Chondrocyte (in vitro differentiated cells): ENCODE data around the gene ADAMTS10. TPM values are rescaled to one million over a fixed set of nuclear protein-coding genes. Genes with fewer than 3 reads are reported as not detected.

Source experiments
- DNase-seq: peaks from one replicate; pipeline ENCODE4 v3.0.0; 2021; ENCODE audit warnings: mixed read lengths, low spot score
- H3K27ac Mint-ChIP-seq: one replicate; pipeline ENCODE4 v1.8.0; 2021; ENCODE audit warnings: mild to moderate bottlenecking, moderate library complexity, mixed read lengths; ENCODE audit not compliant: unreplicated experiment
- H3K27me3 Mint-ChIP-seq: 2 replicates; pipeline ENCODE4 v1.8.0; 2021; ENCODE audit warnings: low read depth, mixed read lengths
- H3K36me3 Mint-ChIP-seq: 2 replicates; pipeline ENCODE4 v1.8.0; 2021; ENCODE audit warnings: low read depth, mixed read lengths
- H3K4me1 Mint-ChIP-seq: 2 replicates; pipeline ENCODE4 v1.8.0; 2021; ENCODE audit warnings: low read depth, mild to moderate bottlenecking, mixed read lengths
- H3K4me3 Mint-ChIP-seq: one replicate; pipeline ENCODE4 v1.8.0; 2021; ENCODE audit warnings: mild to moderate bottlenecking, moderate library complexity, mixed read lengths; ENCODE audit not compliant: unreplicated experiment
- H3K9me3 Mint-ChIP-seq: 2 replicates; pipeline ENCODE4 v1.8.0; 2021; ENCODE audit warnings: low read depth, mixed read lengths
- total RNA-seq: library from RNA; stranded (reverse); gene quantifications from 3 replicates; pipeline ENCODE4 v1.2.1, GENCODE V29; 2021
- TF ChIP-seq, protein P1 (sequence below): fragments of 200-600 bp; sonication (generic); IDR thresholded peaks from 2 replicates; pipeline ENCODE4 v1.5.0; 2021; ENCODE audit warnings: antibody characterized with exemption, mild to moderate bottlenecking, moderate library complexity

The ADAMTS10 gene
- total RNA-seq, 1 donor from 2014 or later, result 73.6 TPM

DNA sequence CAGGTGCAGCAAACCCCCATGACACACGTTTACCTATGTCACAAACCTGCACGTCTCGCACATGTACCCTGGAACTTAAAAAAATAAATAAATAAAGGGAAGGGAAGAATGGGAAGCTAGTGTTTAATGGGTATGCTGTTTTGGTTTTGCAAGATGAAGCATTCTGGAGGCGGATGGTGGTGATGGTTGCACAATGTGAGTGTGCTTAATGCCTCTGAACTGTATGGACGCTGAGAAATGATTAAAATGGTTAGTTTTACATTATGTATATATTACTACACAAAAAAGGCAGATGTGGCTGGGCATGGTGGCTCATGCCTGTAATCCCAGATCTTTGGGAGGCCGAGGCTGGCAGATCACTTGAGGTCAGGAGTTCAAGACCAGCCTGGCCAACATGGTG, 37.7 kb upstream of the ADAMTS10 start:
- H3K36me3 Mint-ChIP-seq, result no peaks in the 10 kb centered on the region
- H3K9me3 Mint-ChIP-seq, result no peaks in the 10 kb centered on the region
- no peak overlapping the region for H3K4me3 Mint-ChIP-seq
- TF ChIP-seq, protein P1, sequence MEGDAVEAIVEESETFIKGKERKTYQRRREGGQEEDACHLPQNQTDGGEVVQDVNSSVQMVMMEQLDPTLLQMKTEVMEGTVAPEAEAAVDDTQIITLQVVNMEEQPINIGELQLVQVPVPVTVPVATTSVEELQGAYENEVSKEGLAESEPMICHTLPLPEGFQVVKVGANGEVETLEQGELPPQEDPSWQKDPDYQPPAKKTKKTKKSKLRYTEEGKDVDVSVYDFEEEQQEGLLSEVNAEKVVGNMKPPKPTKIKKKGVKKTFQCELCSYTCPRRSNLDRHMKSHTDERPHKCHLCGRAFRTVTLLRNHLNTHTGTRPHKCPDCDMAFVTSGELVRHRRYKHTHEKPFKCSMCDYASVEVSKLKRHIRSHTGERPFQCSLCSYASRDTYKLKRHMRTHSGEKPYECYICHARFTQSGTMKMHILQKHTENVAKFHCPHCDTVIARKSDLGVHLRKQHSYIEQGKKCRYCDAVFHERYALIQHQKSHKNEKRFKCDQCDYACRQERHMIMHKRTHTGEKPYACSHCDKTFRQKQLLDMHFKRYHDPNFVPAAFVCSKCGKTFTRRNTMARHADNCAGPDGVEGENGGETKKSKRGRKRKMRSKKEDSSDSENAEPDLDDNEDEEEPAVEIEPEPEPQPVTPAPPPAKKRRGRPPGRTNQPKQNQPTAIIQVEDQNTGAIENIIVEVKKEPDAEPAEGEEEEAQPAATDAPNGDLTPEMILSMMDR, result no peak
- no peak for DNase-seq
- peaks cover 8% of the 10 kb centered on the region for H3K4me1 Mint-ChIP-seq
- H3K27me3 Mint-ChIP-seq, result peaks cover 32% of the 10 kb centered on the region
- no peak overlapping the region for H3K27ac Mint-ChIP-seq

DNA sequence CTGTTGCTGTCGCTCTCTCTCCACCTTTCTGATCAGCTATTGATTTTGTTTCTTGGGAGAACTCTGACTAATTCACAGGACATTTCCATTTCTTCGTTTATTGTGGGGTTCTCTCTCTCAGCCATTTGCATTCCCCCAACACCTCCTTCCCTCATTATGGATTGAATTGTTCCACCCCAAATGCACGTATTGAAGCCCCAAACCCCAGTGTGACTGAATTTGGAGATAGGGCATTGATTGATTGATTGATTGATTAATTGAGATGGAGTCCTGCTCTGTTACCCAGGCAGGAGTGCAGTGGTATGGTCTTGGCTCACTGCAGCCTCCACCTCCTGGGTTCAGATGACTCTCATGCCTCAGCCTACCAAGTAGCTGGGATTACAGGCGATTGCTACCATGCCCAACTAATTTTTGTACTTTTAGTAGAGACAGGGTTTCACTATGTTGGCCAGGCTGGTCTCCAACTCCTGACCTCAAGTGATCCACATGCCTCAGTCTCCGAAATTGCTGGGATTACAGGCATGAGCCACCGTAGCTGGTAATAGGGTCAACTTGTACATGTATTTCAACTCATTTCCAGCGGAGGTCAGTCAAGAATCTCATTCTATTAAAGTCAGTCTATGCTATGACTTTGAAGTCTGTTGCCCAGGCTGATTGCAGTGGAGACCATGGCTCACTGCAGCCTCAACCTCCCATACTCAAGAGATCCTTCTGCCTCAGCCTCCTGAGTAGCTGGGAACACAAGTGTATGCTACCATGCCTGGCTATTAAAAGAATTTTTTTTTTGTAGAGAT, 33.5 kb upstream of the ADAMTS10 start:
- no peak overlapping the region for H3K27ac Mint-ChIP-seq
- H3K9me3 Mint-ChIP-seq, result no peaks in the 10 kb centered on the region
- no peak for DNase-seq
- TF ChIP-seq, protein P1, result peak; percentile 15
- H3K4me3 Mint-ChIP-seq, result no peak overlapping the region
- H3K36me3 Mint-ChIP-seq, result no peaks in the 10 kb centered on the region
- H3K4me1 Mint-ChIP-seq, result peaks cover 11% of the 10 kb centered on the region
- peaks cover 30% of the 10 kb centered on the region for H3K27me3 Mint-ChIP-seq

DNA sequence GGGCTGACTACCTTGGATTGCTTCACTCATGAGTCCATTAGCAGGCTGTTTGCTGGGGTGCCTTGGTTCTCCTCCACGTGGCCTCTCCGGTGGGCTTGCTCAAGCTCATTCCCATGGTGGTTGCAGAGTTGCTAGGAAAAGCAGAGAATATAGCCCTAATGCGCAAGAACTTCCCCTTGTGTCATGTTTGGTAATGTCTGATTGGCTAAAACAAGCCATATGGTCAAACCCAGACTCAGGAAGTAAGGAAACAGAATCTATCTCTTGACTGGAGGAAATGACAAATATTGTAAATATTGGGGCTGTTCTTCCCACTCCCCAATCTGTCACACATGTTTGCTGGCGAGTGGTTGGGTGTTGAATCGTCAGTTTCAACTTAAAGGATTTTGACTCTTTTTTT, 32.0 kb upstream of the ADAMTS10 start:
- H3K4me3 Mint-ChIP-seq, result no peak overlapping the region
- no peaks in the 10 kb centered on the region for H3K9me3 Mint-ChIP-seq
- TF ChIP-seq, protein P1, result no peak

DNA sequence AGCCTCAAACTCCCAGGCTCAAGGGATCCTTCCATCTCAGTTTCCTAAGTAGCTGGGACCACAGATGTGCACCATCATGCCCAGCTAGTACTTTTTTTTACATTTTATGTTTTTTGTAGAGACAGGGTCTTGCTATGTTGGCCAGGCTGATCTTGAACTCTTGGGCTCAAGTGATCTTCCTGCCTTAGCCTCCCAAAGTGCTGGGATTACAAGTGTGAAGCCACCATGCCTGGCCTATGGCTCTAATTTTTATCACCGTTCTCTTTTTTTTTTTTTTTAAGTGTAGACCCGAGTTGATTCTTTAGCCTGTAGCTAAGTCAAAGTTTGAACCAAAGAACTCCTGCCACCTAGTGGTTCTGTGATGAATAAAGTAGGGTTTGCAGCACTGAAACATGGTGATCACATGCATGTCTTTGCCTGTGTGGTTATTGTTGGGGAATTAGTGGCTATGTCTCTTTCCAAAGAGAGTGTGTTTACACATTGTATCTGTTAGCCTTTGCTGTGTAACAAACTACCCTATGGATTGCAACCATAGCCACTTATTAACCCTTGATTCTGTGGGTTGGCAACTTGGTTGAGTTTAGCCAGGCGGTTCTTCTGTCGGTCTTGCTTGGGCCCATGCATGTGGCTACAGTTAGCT, 31.5 kb upstream of the ADAMTS10 start:
- H3K27ac Mint-ChIP-seq, result no peak overlapping the region
- H3K4me1 Mint-ChIP-seq, result peaks cover 24% of the 10 kb centered on the region
- peaks cover 25% of the 10 kb centered on the region for H3K27me3 Mint-ChIP-seq
- no peak for DNase-seq
- no peak overlapping the region for H3K4me3 Mint-ChIP-seq
- TF ChIP-seq, protein P1, result peak; percentile 83
- no peaks in the 10 kb centered on the region for H3K9me3 Mint-ChIP-seq
- no peaks in the 10 kb centered on the region for H3K36me3 Mint-ChIP-seq

More for the DNA sequence above, 32.0 kb upstream of the ADAMTS10 start:
- Mint-ChIP-seq H3K4me1 (peaks cover 24% of the 10 kb centered on the region), H3K36me3 (no peaks in the 10 kb centered on the region), H3K27ac (no peak overlapping the region), H3K27me3 (peaks cover 30% of the 10 kb centered on the region)
- DNase-seq, result no peak

DNA sequence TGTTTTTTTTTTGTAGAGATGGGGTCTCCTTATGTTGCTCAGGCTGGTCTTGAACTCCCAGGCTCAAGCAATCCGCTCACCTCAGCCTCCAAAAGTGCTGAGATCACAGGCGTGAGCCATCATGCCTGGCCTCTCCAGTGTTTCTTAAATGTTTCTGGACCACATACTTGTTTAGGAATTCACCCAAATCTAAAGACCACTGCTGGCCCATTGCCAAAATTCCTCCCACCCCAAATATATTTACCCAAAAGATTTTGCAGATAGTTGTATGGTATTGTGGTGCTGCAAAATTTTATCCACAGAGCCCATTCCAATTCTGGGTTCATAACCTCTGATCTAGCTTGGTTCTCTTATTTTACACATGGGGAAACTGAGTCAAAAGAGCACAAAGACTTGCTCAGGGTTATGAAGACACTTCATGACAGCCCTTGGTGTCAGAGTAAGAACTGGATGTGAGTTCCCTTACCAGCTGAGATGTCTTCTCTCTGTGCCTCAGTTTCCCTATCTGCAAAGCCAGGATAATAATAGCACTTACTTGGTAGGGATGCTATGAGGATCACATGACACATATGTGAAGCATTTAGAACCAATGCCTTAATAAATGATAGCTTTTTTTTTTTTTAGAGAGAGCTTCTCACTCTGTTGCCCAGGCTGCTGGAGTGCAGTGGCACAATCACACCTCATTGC, 30.8 kb upstream of the ADAMTS10 start:
- no peak for DNase-seq
- peaks cover 19% of the 10 kb centered on the region for H3K27me3 Mint-ChIP-seq
- no peaks in the 10 kb centered on the region for H3K36me3 Mint-ChIP-seq
- H3K4me3 Mint-ChIP-seq, result no peak overlapping the region
- peaks cover 24% of the 10 kb centered on the region for H3K4me1 Mint-ChIP-seq
- TF ChIP-seq, protein P1, result no peak
- no peaks in the 10 kb centered on the region for H3K9me3 Mint-ChIP-seq
- no peak overlapping the region for H3K27ac Mint-ChIP-seq
